GM19099 (cell line): Measurements from ENCODE around the gene ADAMTS14.

Experiments used
- POLR2A ChIP-seq: IDR thresholded peaks from 3 replicates; pipeline ENCODE4 v1.6.1; 2011; ENCODE audit warnings: low read depth; ENCODE audit not compliant: insufficient read length; ENCODE audit errors: extremely low read depth

Gene ADAMTS14

GRCh38 chr10:70777063-70777875 lies 105.0 kb downstream of the ADAMTS14 start:
- TF ChIP-seq POLR2A = no peak

GRCh38 chr10:70778267-70778924 lies 106.1 kb downstream of the ADAMTS14 start:
- no peak for TF ChIP-seq POLR2A

DNA sequence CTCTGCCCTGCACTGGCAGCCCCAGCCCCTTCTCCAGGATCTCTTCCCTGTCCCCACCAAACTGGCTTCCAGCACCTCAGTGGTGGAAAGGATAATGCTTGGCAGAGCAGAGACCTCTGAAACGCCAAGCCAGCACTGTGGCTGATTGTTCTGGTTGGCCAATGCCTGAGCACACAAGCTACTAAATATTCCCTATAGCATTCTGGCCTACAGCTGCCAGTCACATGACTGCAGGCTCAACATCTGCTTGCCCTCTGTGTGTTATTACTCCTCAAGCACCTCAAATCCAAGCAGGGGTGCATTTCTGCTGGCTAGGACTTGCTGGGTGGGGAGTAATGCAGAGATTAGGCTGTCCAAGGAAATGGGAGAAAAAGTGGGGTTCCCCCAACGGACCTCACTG lies 106.8 kb downstream of the ADAMTS14 start:
- no peak for TF ChIP-seq POLR2A

GRCh38 chr10:70779511-70780369 lies 107.4 kb downstream of the ADAMTS14 start:
- TF ChIP-seq POLR2A = no peak

DNA sequence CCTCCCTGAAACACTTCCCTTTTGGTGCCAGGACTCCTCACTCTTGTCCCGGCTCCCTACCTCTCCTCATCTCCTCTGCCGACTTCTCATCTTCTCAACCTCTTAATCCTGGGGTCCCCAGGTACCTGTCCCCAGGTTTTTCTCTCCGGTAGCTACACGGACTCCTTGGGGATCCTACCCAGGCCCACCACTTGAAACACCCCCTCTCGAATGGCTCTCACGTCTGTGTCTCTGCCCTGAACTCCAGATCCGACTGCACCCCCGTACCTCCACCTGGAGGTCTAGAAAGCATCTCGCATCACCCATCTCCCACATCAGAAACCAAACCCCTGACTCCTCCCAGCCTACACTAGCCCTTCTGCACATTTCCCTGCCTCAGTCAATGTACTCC lies 108.1 kb downstream of the ADAMTS14 start:
- no peak for TF ChIP-seq POLR2A

- TF ChIP-seq POLR2A = no peak
Measured at GRCh38 chr10:70780772-70781171, 108.5 kb downstream of the ADAMTS14 start.

- no peak for TF ChIP-seq POLR2A
Measured at GRCh38 chr10:70781461-70782051, 109.2 kb downstream of the ADAMTS14 start.

DNA sequence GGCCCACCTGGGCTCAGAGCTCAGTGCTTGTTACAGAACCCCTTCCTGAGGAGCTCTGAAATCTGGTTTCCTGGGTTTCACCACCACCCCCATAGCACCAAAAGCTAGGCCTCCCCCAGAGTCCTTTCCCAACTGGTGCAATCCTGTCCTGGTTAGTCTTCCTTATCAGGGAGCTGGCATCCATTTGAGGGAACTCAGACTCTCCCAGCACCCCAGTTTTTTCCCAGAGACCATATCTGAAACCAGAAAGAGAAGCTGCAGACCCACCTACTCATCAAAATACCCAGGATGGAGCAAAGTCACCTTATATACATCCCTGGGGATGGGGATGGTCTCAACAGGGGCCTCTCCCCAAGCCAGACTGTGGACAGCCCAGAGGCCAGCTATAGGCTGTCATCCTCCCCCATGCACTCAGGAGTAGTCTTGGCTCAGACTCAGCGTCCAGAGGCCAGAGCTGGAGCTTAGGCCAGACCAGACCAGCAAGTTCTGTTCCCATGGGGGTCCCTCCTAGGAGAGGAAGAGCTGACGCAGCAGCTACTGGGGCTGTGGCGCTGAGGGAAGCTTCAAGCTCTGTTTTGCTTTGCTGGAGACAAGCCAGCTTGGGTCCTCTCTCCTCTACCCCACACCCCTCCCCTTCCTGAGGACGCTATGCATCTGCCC lies 109.9 kb downstream of the ADAMTS14 start:
- no peak for TF ChIP-seq POLR2A

- TF ChIP-seq POLR2A = no peak
Measured at GRCh38 chr10:70782746-70783680, 110.7 kb downstream of the ADAMTS14 start.

GRCh38 chr10:70784016-70784415 lies 111.7 kb downstream of the ADAMTS14 start:
- no peak for TF ChIP-seq POLR2A

GRCh38 chr10:70784471-70784870 lies 112.2 kb downstream of the ADAMTS14 start:
- TF ChIP-seq POLR2A = no peak

GRCh38 chr10:70785190-70785589 lies 112.9 kb downstream of the ADAMTS14 start, which contains the start of gene TBATA:
Gene TBATA (minus strand): TSS chr10:70785377. CDS start chr10:70783379, 1,998 bp downstream.
- TF ChIP-seq POLR2A = no peak

DNA sequence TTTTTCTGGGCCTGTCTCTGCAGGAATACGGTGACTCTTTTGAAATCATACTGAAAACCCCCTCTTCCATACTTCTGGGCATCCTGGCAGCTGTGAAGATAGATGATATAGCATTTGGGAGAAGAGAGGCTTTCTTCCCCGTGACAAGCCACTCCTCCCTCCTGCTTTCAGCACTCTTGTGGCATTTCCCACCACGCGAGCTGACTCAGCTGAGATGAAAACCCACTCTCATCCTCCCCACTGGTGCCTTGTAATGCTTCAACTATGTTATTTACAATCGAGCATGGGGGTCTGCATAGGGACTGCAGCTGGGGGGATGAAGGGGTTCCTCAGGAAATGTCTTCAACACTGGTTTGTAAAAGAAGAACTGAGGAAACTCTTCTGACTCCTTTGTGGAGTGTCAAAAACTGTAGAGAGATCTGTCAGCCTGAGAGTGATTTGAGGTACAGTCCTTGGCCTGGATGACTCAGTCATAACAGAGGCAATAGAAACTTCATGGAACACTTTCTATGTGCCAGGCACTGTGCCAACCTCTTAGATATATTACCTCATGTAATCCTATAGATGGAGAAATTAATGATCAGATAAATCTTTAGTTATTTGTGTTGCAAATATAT lies 114.6 kb downstream of the ADAMTS14 start:
- no peak for TF ChIP-seq POLR2A

- no peak for TF ChIP-seq POLR2A
Measured at GRCh38 chr10:70791386-70792039, 119.2 kb downstream of the ADAMTS14 start.
